ENCODE results near the gene IQSEC2. TPM values are rescaled to one million over a fixed set of nuclear protein-coding genes. Genes with fewer than 3 reads are reported as not detected.

IQSEC2 gene
- total RNA-seq, 1 experiment from 2014 or later = 45.7 TPM

DNA sequence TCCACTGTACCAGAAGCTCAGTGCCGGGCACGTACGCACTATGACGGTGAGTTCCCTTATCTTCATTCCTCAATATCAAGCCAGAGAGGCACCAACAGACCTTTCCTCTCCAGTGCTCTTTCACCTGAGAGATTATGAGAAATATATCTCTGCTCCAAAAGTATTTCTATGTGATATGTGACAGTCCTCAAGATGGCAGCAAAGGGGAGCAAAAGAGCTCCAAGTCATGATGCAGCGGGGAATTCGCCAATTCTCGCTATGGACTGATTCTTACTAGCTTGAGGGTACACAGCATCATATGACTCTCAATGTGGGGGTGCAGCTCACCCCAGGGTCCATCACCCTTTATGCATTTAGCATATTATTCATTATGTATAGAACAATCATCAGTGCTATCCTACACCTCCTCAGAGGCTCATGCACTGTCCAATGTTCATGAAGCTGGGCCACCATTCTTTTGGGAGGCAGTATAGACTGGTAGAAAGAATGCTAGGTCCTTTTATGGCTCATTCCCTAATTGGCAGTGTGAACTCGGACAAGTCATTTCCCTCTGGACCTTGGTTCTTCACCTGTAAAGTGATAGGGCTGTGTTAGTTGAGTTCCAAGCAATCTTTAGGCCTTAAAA lies 12.8 kb upstream of the IQSEC2 start:
- BruUV-seq (replicated peaks) = no TSS peak
- CTCF ChIA-PET = interaction anchor here (0.6 to 1.0 kb wide), 3 partner anchors 12 to 748 kb away, joined by 3 to 5 read pairs (median 4); no protein-coding TSS in a partner anchor

DNA sequence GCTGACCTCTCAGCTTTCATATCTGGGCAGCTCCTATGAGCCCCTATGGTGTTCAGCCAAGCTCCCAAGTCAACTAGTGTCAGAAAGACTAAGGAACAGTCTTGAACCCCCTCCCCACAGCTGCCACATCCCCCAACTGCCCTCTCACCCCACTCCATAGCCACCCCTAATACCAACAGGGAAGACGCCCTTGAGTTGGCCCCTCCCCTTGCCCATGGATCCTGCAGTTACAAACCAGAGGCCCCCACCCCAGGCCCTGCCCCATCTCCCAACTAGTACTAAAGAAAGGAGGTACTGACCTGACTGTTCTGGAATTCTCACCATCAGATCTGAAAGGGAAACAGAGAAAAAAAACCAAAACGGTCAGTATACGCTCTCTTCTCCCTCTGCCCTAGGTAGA lies 10.2 kb upstream of the IQSEC2 start:
- no peak overlapping the region for H3K27ac ChIP-seq
- H3F3A ChIP-seq (ENCODE audit: insufficient read depth, low read depth) = no peaks in the 10 kb centered on the region
- BruUV-seq (replicated peaks) = no TSS peak
- intact Hi-C loops (cut with micrococcal nuclease; ENCODE audit: unreplicated experiment) = no loop called here
- DNase-seq = no peak
- 0 out of 2 replicates have a peak, but pooled peaks cover 10% of the 10 kb centered on the region for H3K4me1 ChIP-seq (replicated peaks; ENCODE audit: insufficient read depth)
- TF ChIP-seq, protein P1, sequence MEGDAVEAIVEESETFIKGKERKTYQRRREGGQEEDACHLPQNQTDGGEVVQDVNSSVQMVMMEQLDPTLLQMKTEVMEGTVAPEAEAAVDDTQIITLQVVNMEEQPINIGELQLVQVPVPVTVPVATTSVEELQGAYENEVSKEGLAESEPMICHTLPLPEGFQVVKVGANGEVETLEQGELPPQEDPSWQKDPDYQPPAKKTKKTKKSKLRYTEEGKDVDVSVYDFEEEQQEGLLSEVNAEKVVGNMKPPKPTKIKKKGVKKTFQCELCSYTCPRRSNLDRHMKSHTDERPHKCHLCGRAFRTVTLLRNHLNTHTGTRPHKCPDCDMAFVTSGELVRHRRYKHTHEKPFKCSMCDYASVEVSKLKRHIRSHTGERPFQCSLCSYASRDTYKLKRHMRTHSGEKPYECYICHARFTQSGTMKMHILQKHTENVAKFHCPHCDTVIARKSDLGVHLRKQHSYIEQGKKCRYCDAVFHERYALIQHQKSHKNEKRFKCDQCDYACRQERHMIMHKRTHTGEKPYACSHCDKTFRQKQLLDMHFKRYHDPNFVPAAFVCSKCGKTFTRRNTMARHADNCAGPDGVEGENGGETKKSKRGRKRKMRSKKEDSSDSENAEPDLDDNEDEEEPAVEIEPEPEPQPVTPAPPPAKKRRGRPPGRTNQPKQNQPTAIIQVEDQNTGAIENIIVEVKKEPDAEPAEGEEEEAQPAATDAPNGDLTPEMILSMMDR (conservative IDR thresholded peaks at IDR 0.05) = no peak
- TF ChIP-seq EZH2 (IDR thresholded peaks at IDR 0.05; ENCODE audit: low read depth) = no peak
- no peaks in the 10 kb centered on the region for H4K20me1 ChIP-seq (ENCODE audit: insufficient read depth)
- no peaks in the 10 kb centered on the region for H3K27me3 ChIP-seq (ENCODE audit: insufficient read depth, low read depth)
- no peaks in the 10 kb centered on the region for H3K9me2 ChIP-seq (ENCODE audit: insufficient read depth)
- H3K9me3 ChIP-seq (ENCODE audit: insufficient read depth, low read depth) = no peaks in the 10 kb centered on the region
- ChIA-PET POLR2A (ENCODE audit: unreplicated experiment) (no interaction called here), CTCF (no interaction called here)
- H3K36me3 ChIP-seq (ENCODE audit: low read depth) = no peaks in the 10 kb centered on the region
- no peaks in the 10 kb centered on the region for H3K79me2 ChIP-seq (ENCODE audit: low read depth)
- no peak overlapping the region for H2AFZ ChIP-seq
- no peak overlapping the region for H3K4me2 ChIP-seq
- H3K4me3 ChIP-seq = no peak overlapping the region

More for the DNA sequence above, 12.8 kb upstream of the IQSEC2 start:
- intact Hi-C loops (cut with micrococcal nuclease; ENCODE audit: unreplicated experiment) = no loop called here
- H3K27ac ChIP-seq = no peak overlapping the region
- no peaks in the 10 kb centered on the region for H4K20me1 ChIP-seq (ENCODE audit: insufficient read depth)
- no peaks in the 10 kb centered on the region for H3K4me1 ChIP-seq (replicated peaks; ENCODE audit: insufficient read depth)
- H3F3A ChIP-seq (ENCODE audit: insufficient read depth, low read depth) = no peaks in the 10 kb centered on the region
- no peak overlapping the region for H2AFZ ChIP-seq
- no peaks in the 10 kb centered on the region for H3K9me3 ChIP-seq (ENCODE audit: insufficient read depth, low read depth)
- H3K4me2 ChIP-seq = no peak overlapping the region
- no peaks in the 10 kb centered on the region for H3K27me3 ChIP-seq (ENCODE audit: insufficient read depth, low read depth)
- TF ChIP-seq EZH2 (IDR thresholded peaks at IDR 0.05; ENCODE audit: low read depth) = no peak
- TF ChIP-seq, protein P1 (conservative IDR thresholded peaks at IDR 0.05) = peak; percentile 31; the same call in 1 of the 2 replicates
- H3K4me3 ChIP-seq = no peak overlapping the region
- POLR2A ChIA-PET (ENCODE audit: unreplicated experiment) = no interaction called here
- no peaks in the 10 kb centered on the region for H3K79me2 ChIP-seq (ENCODE audit: low read depth)
- H3K9me2 ChIP-seq (ENCODE audit: insufficient read depth) = no peaks in the 10 kb centered on the region
- H3K36me3 ChIP-seq (ENCODE audit: low read depth) = no peaks in the 10 kb centered on the region
- no peak for DNase-seq

DNA sequence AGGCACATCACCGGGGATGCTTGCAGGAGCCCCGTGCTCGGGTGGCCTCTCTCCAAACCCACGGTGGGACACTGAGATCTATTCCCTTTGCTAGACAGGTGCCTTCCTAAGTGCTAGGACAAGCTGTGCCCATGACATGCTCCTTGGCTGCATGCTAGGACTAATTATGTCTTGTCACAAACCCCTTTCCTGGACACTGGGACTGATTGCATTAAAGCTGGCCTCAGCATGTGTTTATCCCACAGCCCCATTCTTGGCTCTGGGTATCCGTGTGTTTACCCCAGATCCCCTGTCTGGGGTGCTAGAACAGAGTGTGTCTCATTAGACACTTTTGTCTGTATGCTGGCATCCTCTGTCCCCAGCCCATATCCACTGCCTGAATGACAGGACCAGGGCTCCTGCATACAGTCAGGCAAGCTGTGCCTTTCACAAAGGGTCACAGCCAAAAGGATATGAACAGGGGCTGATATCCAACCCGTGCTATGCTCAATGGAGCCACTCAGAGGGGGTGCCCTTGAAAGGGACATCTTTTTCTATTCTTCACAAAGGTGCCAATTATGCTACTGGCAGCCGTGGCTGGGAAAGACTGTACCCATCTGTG lies 9.2 kb upstream of the IQSEC2 start:
- H3K27me3 ChIP-seq (ENCODE audit: insufficient read depth, low read depth) = no peaks in the 10 kb centered on the region
- no peaks in the 10 kb centered on the region for H4K20me1 ChIP-seq (ENCODE audit: insufficient read depth)

More for the DNA sequence above, 9.2 kb upstream of the IQSEC2 start:
- DNase-seq = no peak
- Histone ChIP-seq H2AFZ (no peak overlapping the region), H3K9me2 (ENCODE audit: insufficient read depth) (no peaks in the 10 kb centered on the region), H3K4me3 (no peak overlapping the region), H3K79me2 (ENCODE audit: low read depth) (no peaks in the 10 kb centered on the region), H3F3A (ENCODE audit: insufficient read depth, low read depth) (no peaks in the 10 kb centered on the region), H3K27ac (no peak overlapping the region), H3K4me2 (no peak overlapping the region), H3K36me3 (ENCODE audit: low read depth) (no peaks in the 10 kb centered on the region), H3K4me1 (replicated peaks; ENCODE audit: insufficient read depth) (0 out of 2 replicates have a peak, but pooled peaks cover 10% of the 10 kb centered on the region), H3K9me3 (ENCODE audit: insufficient read depth, low read depth) (no peaks in the 10 kb centered on the region)
- no TSS peak for BruUV-seq (replicated peaks)
- no peak for TF ChIP-seq EZH2 (IDR thresholded peaks at IDR 0.05; ENCODE audit: low read depth)
- TF ChIP-seq, protein P1 (conservative IDR thresholded peaks at IDR 0.05) = no peak
- intact Hi-C loops (cut with micrococcal nuclease; ENCODE audit: unreplicated experiment) = no loop called here
- POLR2A ChIA-PET (ENCODE audit: unreplicated experiment) = no interaction called here
- CTCF ChIA-PET = interaction anchor here (0.6 kb wide), 1 partner anchor 8 kb away, joined by 3 read pairs; no protein-coding TSS in a partner anchor

Measured in PC-9 (cell line).